OCI-LY1 (cell line): Measurements from ENCODE around the gene DNMT3A.

Source experiments
- H2AFZ ChIP-seq: fragments of 200-600 bp; sonication (generic), shearing (Covaris generic); 2 replicates; pipeline ENCODE4 v1.6.0; 2014; ENCODE audit warnings: antibody characterized with exemption, mild to moderate bottlenecking, low read length
- H3F3A ChIP-seq: fragments of 200-600 bp; sonication (generic), shearing (Covaris generic); 2 replicates; pipeline ENCODE4 v1.6.0; 2014; ENCODE audit warnings: mild to moderate bottlenecking, antibody characterized with exemption, low read length, moderate library complexity; ENCODE audit not compliant: insufficient read depth
- H3K27ac ChIP-seq: fragments of 200-600 bp; sonication (generic); 2 replicates; pipeline ENCODE4 v1.5.1; 2014; ENCODE audit warnings: low read length, mixed run types, mild to moderate bottlenecking, low read depth; ENCODE audit not compliant: poor library complexity, severe bottlenecking
- H3K27me3 ChIP-seq: fragments of 200-600 bp; sonication (generic); 2 replicates; pipeline ENCODE4 v1.6.0; 2014; ENCODE audit warnings: antibody characterized with exemption, mild to moderate bottlenecking, low read length, moderate library complexity; ENCODE audit not compliant: insufficient read depth
- H3K36me3 ChIP-seq: fragments of 200-600 bp; sonication (generic); 2 replicates; pipeline ENCODE4 v1.6.1; 2014; ENCODE audit warnings: mild to moderate bottlenecking, antibody characterized with exemption, low read length, moderate library complexity, mixed read lengths; ENCODE audit not compliant: insufficient read depth
- H3K4me1 ChIP-seq: fragments of 200-600 bp; sonication (generic); 2 replicates; pipeline ENCODE4 v1.5.1; 2014; ENCODE audit warnings: mild to moderate bottlenecking, low read length, moderate library complexity; ENCODE audit not compliant: insufficient read depth, severe bottlenecking
- H3K4me2 ChIP-seq: fragments of 200-600 bp; sonication (generic), shearing (Covaris generic); 2 replicates; pipeline ENCODE4 v1.6.1; 2014; ENCODE audit warnings: low read length
- H3K4me3 ChIP-seq: fragments of 200-600 bp; sonication (generic); 2 replicates; pipeline ENCODE4 v1.5.1; 2014; ENCODE audit warnings: low read length, low read depth, mild to moderate bottlenecking, mixed read lengths; ENCODE audit not compliant: poor library complexity, severe bottlenecking
- H3K79me2 ChIP-seq: fragments of 200-600 bp; shearing (Covaris generic); 2 replicates; pipeline ENCODE4 v1.6.1; 2016; ENCODE audit warnings: mixed run types, low read length, mixed read lengths; ENCODE audit not compliant: insufficient read depth
- H3K9ac ChIP-seq: fragments of 200-600 bp; sonication (generic), shearing (Covaris generic); 2 replicates; pipeline ENCODE4 v1.6.1; 2014; ENCODE audit warnings: mild to moderate bottlenecking, low read length, mixed read lengths
- H3K9me2 ChIP-seq: fragments of 200-600 bp; sonication (generic), shearing (Covaris generic); 2 replicates; pipeline ENCODE4 v1.6.1; 2014; ENCODE audit warnings: low read depth, mild to moderate bottlenecking, low read length, mixed read lengths
- H3K9me3 ChIP-seq: fragments of 200-600 bp; shearing (Covaris generic); 2 replicates; pipeline ENCODE4 v1.6.1; 2014; ENCODE audit warnings: low read length, mixed read lengths
- H4K20me1 ChIP-seq: fragments of 200-600 bp; sonication (generic), shearing (Covaris generic); 2 replicates; pipeline ENCODE4 v1.6.0; 2016; ENCODE audit warnings: mild to moderate bottlenecking, low read length; ENCODE audit not compliant: insufficient read depth
- CTCF ChIP-seq: fragments of 200-600 bp; sonication (generic), shearing (Covaris generic); IDR thresholded peaks from 2 replicates; pipeline ENCODE4 v1.5.1; 2017; ENCODE audit warnings: mild to moderate bottlenecking, antibody characterized with exemption, low read length, moderate library complexity, mixed read lengths
- EZH2 ChIP-seq: fragments of 200-600 bp; sonication (generic), shearing (Covaris generic); IDR thresholded peaks from 2 replicates; pipeline ENCODE4 v1.8.0; 2017; ENCODE audit warnings: borderline replicate concordance, mixed run types, mild to moderate bottlenecking, antibody characterized with exemption, low read length, moderate library complexity, mixed read lengths

The DNMT3A gene

GRCh38 chr2:25311865-25312575 lies 29.7 kb downstream of the DNMT3A start:
- H3K4me2 ChIP-seq, result no peak overlapping the region

GRCh38 chr2:25310965-25311864 lies 30.5 kb downstream of the DNMT3A start:
- H3K4me1 ChIP-seq, result no peaks in the 10 kb centered on the region
- no peak overlapping the region for H2AFZ ChIP-seq
- no peak overlapping the region for H3K9ac ChIP-seq
- no peaks in the 10 kb centered on the region for H3K9me3 ChIP-seq
- H3F3A ChIP-seq, result no peaks in the 10 kb centered on the region
- H3K4me2 ChIP-seq, result no peak overlapping the region
- no peak overlapping the region for H3K27ac ChIP-seq
- H3K9me2 ChIP-seq, result no peaks in the 10 kb centered on the region
- H3K36me3 ChIP-seq, result no peaks in the 10 kb centered on the region
- TF ChIP-seq EZH2, result no peak
- TF ChIP-seq CTCF, result no peak
- no peaks in the 10 kb centered on the region; the same call in 1 of the 2 replicates for H3K27me3 ChIP-seq
- no peaks in the 10 kb centered on the region for H4K20me1 ChIP-seq
- no peaks in the 10 kb centered on the region for H3K79me2 ChIP-seq
- H3K4me3 ChIP-seq, result no peak overlapping the region

More at GRCh38 chr2:25311865-25312575, 29.7 kb downstream of the DNMT3A start:
- H3K9me2 ChIP-seq, result no peaks in the 10 kb centered on the region
- H3K4me1 ChIP-seq, result no peaks in the 10 kb centered on the region
- H3K9me3 ChIP-seq, result no peaks in the 10 kb centered on the region
- no peak overlapping the region for H2AFZ ChIP-seq
- no peak overlapping the region for H3K9ac ChIP-seq
- H3K27me3 ChIP-seq, result no peaks in the 10 kb centered on the region; the same call in 1 of the 2 replicates
- no peaks in the 10 kb centered on the region for H3K79me2 ChIP-seq
- H3K4me3 ChIP-seq, result no peak overlapping the region
- H3K27ac ChIP-seq, result no peak overlapping the region
- TF ChIP-seq CTCF (no peak), EZH2 (no peak)
- H3F3A ChIP-seq, result no peaks in the 10 kb centered on the region
- no peaks in the 10 kb centered on the region for H3K36me3 ChIP-seq
- H4K20me1 ChIP-seq, result no peaks in the 10 kb centered on the region

- H3K4me1 ChIP-seq, result no peaks in the 10 kb centered on the region
Observed at GRCh38 chr2:25310709-25310964, 31.1 kb downstream of the DNMT3A start.

More at GRCh38 chr2:25310709-25310964, 31.1 kb downstream of the DNMT3A start:
- Histone ChIP-seq H3K79me2 (no peaks in the 10 kb centered on the region), H3K9me3 (no peaks in the 10 kb centered on the region), H2AFZ (no peak overlapping the region), H4K20me1 (no peaks in the 10 kb centered on the region), H3K9ac (no peak overlapping the region), H3K4me3 (no peak overlapping the region), H3K36me3 (no peaks in the 10 kb centered on the region), H3K9me2 (no peaks in the 10 kb centered on the region), H3F3A (no peaks in the 10 kb centered on the region), H3K27me3 (no peaks in the 10 kb centered on the region; the same call in 1 of the 2 replicates), H3K4me2 (no peak overlapping the region), H3K27ac (no peak overlapping the region)
- TF ChIP-seq EZH2, result no peak
- TF ChIP-seq CTCF, result no peak
